Retinal pigment epithelial cell (primary cell): ENCODE data around the gene AGBL1.

Experiments
- DNase-seq: peaks from one replicate; pipeline ENCODE4 v3.0.0-alpha.2; 2010; ENCODE audit warnings: low read depth
- H3K4me3 ChIP-seq: 2 replicates; pipeline ENCODE4 v1.5.1; 2011; ENCODE audit warnings: mild to moderate bottlenecking, low read length, control low read depth, moderate library complexity
- CTCF ChIP-seq: conservative IDR thresholded peaks from 2 replicates; pipeline ENCODE4 v1.5.1; 2011; ENCODE audit warnings: low read depth, low read length, control low read depth, inconsistent platforms

The AGBL1 gene

GRCh38 chr15:86079508-86080266 lies at the start of gene AGBL1:
TSS of gene AGBL1 (plus strand) at chr15:86079871.
- no peak within 1 kb of the TSS for H3K4me3 ChIP-seq
- DNase-seq: no peak
- no peak for TF ChIP-seq CTCF

GRCh38 chr15:86034904-86035303 lies 44.8 kb upstream of the AGBL1 start:
- H3K4me3 ChIP-seq: no peak overlapping the region
- no peak for TF ChIP-seq CTCF

GRCh38 chr15:86036243-86036642 lies 43.4 kb upstream of the AGBL1 start:
- H3K4me3 ChIP-seq: no peak overlapping the region
- DNase-seq: no peak
- TF ChIP-seq CTCF: no peak

More at GRCh38 chr15:86034904-86035303, 44.8 kb upstream of the AGBL1 start:
- no peak for DNase-seq

- no peak overlapping the region for H3K4me3 ChIP-seq
- no peak for TF ChIP-seq CTCF
- no peak for DNase-seq
Observed at GRCh38 chr15:86038491-86038890, 41.2 kb upstream of the AGBL1 start.

- no peak for DNase-seq
- no peak for TF ChIP-seq CTCF
- no peak overlapping the region for H3K4me3 ChIP-seq
Observed at GRCh38 chr15:86040356-86041033, 39.2 kb upstream of the AGBL1 start.

GRCh38 chr15:86041399-86041798 lies 38.3 kb upstream of the AGBL1 start:
- no peak for DNase-seq
- H3K4me3 ChIP-seq: no peak overlapping the region
- no peak for TF ChIP-seq CTCF

- no peak for TF ChIP-seq CTCF
- DNase-seq: no peak
- H3K4me3 ChIP-seq: no peak overlapping the region
Observed at GRCh38 chr15:86042226-86042625, 37.4 kb upstream of the AGBL1 start.
